ENCODE data around the gene BEND3.

- TF ChIP-seq, protein P1, sequence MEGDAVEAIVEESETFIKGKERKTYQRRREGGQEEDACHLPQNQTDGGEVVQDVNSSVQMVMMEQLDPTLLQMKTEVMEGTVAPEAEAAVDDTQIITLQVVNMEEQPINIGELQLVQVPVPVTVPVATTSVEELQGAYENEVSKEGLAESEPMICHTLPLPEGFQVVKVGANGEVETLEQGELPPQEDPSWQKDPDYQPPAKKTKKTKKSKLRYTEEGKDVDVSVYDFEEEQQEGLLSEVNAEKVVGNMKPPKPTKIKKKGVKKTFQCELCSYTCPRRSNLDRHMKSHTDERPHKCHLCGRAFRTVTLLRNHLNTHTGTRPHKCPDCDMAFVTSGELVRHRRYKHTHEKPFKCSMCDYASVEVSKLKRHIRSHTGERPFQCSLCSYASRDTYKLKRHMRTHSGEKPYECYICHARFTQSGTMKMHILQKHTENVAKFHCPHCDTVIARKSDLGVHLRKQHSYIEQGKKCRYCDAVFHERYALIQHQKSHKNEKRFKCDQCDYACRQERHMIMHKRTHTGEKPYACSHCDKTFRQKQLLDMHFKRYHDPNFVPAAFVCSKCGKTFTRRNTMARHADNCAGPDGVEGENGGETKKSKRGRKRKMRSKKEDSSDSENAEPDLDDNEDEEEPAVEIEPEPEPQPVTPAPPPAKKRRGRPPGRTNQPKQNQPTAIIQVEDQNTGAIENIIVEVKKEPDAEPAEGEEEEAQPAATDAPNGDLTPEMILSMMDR (IDR thresholded peaks at IDR 0.05), result no peak
- TF ChIP-seq EP300 (IDR thresholded peaks at IDR 0.05), result no peak
- TF ChIP-seq POLR2A (IDR thresholded peaks at IDR 0.05), result no peak
These were observed 31.4 kb downstream of the BEND3 start for GRCh38 chr6:107083921-107084320.

Measured in stomach (tissue), 4 donors.